HepG2 (cell line): ENCODE data around the gene CYB5A. TPM values are rescaled to one million over a fixed set of nuclear protein-coding genes. Genes with fewer than 3 reads are reported as not detected.

Experiments used
- ARID5B ChIP-seq: IDR thresholded peaks from 2 replicates; pipeline ENCODE4 v1.4.0; 2020; ENCODE audit warnings: mild to moderate bottlenecking, missing genetic modification reagents
- CEBPB ChIP-seq: IDR thresholded peaks from 2 replicates; pipeline ENCODE4 v1.6.1; 2011; ENCODE audit warnings: low read depth, low read length, improper control_type of control experiment, borderline replicate concordance
- CEBPG ChIP-seq: IDR thresholded peaks from 2 replicates; pipeline ENCODE4 v1.6.1; 2016
- CHD4 ChIP-seq: fragments of 200-600 bp; sonication (generic); IDR thresholded peaks from 2 replicates; pipeline ENCODE4 v1.7.0; 2017; ENCODE audit warnings: mild to moderate bottlenecking, low read length, borderline replicate concordance
- KDM4B ChIP-seq: sonication (generic); formaldehyde crosslinking; IDR thresholded peaks from 2 replicates; pipeline ENCODE4 v1.4.0; 2020; ENCODE audit warnings: missing genetic modification reagents
- NCOA2 ChIP-seq: sonication (generic); formaldehyde crosslinking; IDR thresholded peaks from 2 replicates; pipeline ENCODE4 v1.8.0; 2022; ENCODE audit warnings: inconsistent platforms
- NCOR1 ChIP-seq: fragments of 200-600 bp; sonication (generic); IDR thresholded peaks from 2 replicates; pipeline ENCODE4 v1.7.0; 2017; ENCODE audit warnings: antibody characterized with exemption, low read length, borderline replicate concordance
- NFE2 ChIP-seq: sonication (generic); formaldehyde crosslinking; IDR thresholded peaks from 2 replicates; pipeline ENCODE4 v1.4.0; 2020; ENCODE audit warnings: missing genetic modification reagents
- NR2F2 ChIP-seq: IDR thresholded peaks from 2 replicates; pipeline ENCODE4 v1.6.1; 2012; ENCODE audit warnings: low read depth, inconsistent platforms, borderline replicate concordance
- NR2F6 ChIP-seq, 2 experiments: IDR thresholded peaks; 2 replicates each; pipeline ENCODE4 v1.6.1; 2016; ENCODE audit warnings: antibody characterized with exemption in 1 of 2, mild to moderate bottlenecking in 1 of 2
- RARA ChIP-seq: IDR thresholded peaks from 2 replicates; pipeline ENCODE4 v1.6.1; 2016; ENCODE audit warnings: missing genetic modification reagents, missing compliant biosample characterization
- SAP130 ChIP-seq: IDR thresholded peaks from 2 replicates; pipeline ENCODE4 v1.6.1; 2016; ENCODE audit warnings: low read depth
- SIX1 ChIP-seq: sonication (generic); formaldehyde crosslinking; IDR thresholded peaks from 2 replicates; pipeline ENCODE4 v1.4.0; 2020; ENCODE audit warnings: missing genetic modification reagents, borderline replicate concordance
- ZNF253 ChIP-seq: sonication (generic); formaldehyde crosslinking; IDR thresholded peaks from 2 replicates; pipeline ENCODE4 v1.8.0; 2022; ENCODE audit warnings: mild to moderate bottlenecking, missing genetic modification reagents, borderline replicate concordance
- ZNF432 ChIP-seq: sonication (generic); formaldehyde crosslinking; IDR thresholded peaks from 2 replicates; pipeline ENCODE4 v1.5.0; 2020; ENCODE audit warnings: missing genetic modification reagents, mild to moderate bottlenecking, borderline replicate concordance
- ZNF652 ChIP-seq: IDR thresholded peaks from 2 replicates; pipeline ENCODE4 v1.6.1; 2016; ENCODE audit warnings: low read depth, borderline replicate concordance
- polyA plus RNA-seq, 8 experiments: library from polyadenylated mRNA; depleted of rRNA in 3 of 8; stranded (reverse) in 7 of 8; unstranded in 1 of 8; fragments of >200 nt; fragmentation: Illumina TruSeq in 4 of 8; extraction: Trizol in 4 of 8; gene quantifications; 2 replicates each; pipeline versions ENCODE4 v1.2.1 to v1.2.3, GENCODE V29; 2011 to 2016; ENCODE audit warnings: low read depth in 4 of 8, missing spikeins in 1 of 8, mixed read lengths in 1 of 8; ENCODE audit not compliant: insufficient read depth in 1 of 8
- total RNA-seq, 5 experiments: library from RNA; depleted of rRNA; stranded (reverse); fragments of >200 nt; fragmentation: Illumina TruSeq; extraction: Trizol; gene quantifications; 2 replicates each; pipeline ENCODE4 v1.2.3, GENCODE V29; 2016; ENCODE audit warnings: low read depth in 1 of 5
- TF ChIP-seq, protein P1 (sequence below): sonication (generic); formaldehyde crosslinking; IDR thresholded peaks from 2 replicates; pipeline ENCODE4 v1.5.1; 2020; ENCODE audit warnings: mild to moderate bottlenecking, missing genetic modification reagents, moderate library complexity
- TF ChIP-seq, protein P2 (sequence below): IDR thresholded peaks from 2 replicates; pipeline ENCODE4 v1.6.1; 2016; ENCODE audit warnings: mild to moderate bottlenecking
- TF ChIP-seq, protein P3 (sequence below): IDR thresholded peaks from 2 replicates; pipeline ENCODE4 v1.6.1; 2012; ENCODE audit warnings: low read depth, low read length, improper control_type of control experiment

Gene CYB5A
- total and polyA plus RNA-seq, 2 of the 13 experiments (the other 11 are each of a cell fraction or from before 2014, with no cell fraction given) = 215 to 356 TPM

DNA sequence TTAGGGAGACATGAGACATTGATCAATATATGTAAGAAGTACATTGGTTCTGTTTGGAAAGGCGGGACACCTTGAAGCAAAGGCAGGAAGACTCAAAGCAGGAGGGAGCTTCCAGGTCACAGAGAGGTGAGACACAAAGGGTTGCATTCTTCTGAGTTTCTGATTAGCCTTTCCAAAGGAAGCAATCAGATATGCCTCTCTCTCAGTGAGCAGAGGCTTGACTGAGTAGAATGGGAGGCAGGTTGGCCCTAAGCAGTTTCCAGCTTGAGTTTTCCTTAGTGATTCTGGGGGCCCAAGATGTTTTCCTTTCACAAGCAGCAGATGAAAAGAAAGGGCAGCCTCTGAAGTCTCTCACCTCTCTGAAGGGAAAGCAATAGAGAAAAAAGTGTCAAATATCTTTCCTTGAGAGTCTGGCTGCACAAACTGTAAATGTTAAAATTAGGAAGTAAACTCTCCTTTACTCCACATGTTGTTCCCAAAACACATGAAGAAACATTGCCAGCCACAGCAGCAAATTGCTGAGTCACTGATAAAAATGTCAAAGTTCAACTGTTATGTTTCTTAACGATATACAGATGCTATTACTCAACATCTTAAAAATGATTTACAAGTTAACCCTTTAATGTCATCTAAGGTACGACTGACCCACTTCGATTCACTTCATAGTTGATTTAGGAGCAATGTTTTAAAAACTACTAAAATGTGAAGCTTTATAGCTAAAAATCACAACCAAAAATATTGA, 40.3 kb downstream of the CYB5A start (continued):
- TF ChIP-seq, protein P1, sequence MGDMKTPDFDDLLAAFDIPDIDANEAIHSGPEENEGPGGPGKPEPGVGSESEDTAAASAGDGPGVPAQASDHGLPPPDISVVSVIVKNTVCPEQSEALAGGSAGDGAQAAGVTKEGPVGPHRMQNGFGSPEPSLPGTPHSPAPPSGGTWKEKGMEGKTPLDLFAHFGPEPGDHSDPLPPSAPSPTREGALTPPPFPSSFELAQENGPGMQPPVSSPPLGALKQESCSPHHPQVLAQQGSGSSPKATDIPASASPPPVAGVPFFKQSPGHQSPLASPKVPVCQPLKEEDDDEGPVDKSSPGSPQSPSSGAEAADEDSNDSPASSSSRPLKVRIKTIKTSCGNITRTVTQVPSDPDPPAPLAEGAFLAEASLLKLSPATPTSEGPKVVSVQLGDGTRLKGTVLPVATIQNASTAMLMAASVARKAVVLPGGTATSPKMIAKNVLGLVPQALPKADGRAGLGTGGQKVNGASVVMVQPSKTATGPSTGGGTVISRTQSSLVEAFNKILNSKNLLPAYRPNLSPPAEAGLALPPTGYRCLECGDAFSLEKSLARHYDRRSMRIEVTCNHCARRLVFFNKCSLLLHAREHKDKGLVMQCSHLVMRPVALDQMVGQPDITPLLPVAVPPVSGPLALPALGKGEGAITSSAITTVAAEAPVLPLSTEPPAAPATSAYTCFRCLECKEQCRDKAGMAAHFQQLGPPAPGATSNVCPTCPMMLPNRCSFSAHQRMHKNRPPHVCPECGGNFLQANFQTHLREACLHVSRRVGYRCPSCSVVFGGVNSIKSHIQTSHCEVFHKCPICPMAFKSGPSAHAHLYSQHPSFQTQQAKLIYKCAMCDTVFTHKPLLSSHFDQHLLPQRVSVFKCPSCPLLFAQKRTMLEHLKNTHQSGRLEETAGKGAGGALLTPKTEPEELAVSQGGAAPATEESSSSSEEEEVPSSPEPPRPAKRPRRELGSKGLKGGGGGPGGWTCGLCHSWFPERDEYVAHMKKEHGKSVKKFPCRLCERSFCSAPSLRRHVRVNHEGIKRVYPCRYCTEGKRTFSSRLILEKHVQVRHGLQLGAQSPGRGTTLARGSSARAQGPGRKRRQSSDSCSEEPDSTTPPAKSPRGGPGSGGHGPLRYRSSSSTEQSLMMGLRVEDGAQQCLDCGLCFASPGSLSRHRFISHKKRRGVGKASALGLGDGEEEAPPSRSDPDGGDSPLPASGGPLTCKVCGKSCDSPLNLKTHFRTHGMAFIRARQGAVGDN (CRISPR knock-in tag) = no peak
- TF ChIP-seq NR2F6 (IDR thresholded peaks at IDR 0.05) (peak; percentile 52; the same call in 1 of the 2 replicates), NR2F6 (CRISPR knock-in tag; IDR thresholded peaks at IDR 0.05) (peak; percentile 48; the same call in 1 of the 2 replicates), RARA (CRISPR knock-in tag) (peak; percentile 27; the same call in 1 of the 2 replicates), CHD4 (no peak), ARID5B (CRISPR knock-in tag) (peak; percentile 44; the same call in 1 of the 2 replicates), CEBPG (CRISPR knock-in tag) (peak; percentile 73), SAP130 (CRISPR knock-in tag) (peak; percentile 51), NCOR1 (peak; percentile 60; the same call in 1 of the 2 replicates), NFE2 (CRISPR knock-in tag) (peak; percentile 72), ZNF432 (no peak), ZNF652 (CRISPR knock-in tag) (peak; percentile 97), CEBPB (peak; percentile 54; the same call in 1 of the 2 replicates), ZNF253 (CRISPR knock-in tag) (no peak), SIX1 (no peak), NCOA2 (peak; percentile 30; the same call in 1 of the 2 replicates), NR2F2 (no peak), KDM4B (CRISPR knock-in tag) (no peak)
- TF ChIP-seq, protein P2, sequence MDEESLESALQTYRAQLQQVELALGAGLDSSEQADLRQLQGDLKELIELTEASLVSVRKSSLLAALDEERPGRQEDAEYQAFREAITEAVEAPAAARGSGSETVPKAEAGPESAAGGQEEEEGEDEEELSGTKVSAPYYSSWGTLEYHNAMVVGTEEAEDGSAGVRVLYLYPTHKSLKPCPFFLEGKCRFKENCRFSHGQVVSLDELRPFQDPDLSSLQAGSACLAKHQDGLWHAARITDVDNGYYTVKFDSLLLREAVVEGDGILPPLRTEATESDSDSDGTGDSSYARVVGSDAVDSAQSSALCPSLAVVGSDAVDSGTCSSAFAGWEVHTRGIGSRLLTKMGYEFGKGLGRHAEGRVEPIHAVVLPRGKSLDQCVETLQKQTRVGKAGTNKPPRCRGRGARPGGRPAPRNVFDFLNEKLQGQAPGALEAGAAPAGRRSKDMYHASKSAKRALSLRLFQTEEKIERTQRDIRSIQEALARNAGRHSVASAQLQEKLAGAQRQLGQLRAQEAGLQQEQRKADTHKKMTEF (CRISPR knock-in tag) = no peak
- TF ChIP-seq, protein P3, sequence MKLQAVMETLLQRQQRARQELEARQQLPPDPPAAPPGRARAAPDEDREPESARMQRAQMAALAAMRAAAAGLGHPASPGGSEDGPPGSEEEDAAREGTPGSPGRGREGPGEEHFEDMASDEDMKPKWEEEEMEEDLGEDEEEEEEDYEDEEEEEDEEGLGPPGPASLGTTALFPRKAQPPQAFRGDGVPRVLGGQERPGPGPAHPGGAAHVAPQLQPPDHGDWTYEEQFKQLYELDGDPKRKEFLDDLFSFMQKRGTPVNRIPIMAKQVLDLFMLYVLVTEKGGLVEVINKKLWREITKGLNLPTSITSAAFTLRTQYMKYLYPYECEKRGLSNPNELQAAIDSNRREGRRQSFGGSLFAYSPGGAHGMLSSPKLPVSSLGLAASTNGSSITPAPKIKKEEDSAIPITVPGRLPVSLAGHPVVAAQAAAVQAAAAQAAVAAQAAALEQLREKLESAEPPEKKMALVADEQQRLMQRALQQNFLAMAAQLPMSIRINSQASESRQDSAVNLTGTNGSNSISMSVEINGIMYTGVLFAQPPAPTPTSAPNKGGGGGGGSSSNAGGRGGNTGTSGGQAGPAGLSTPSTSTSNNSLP = peak; percentile 65; the same call in 1 of the 2 replicates
